T-cell (primary cell): ENCODE results near the gene NELFB. TPM values are rescaled to one million over a fixed set of nuclear protein-coding genes. Genes with fewer than 3 reads are reported as not detected.

Experiments
- ATAC-seq, 4 experiments: fragments of 200-7000 bp in 3 of 4; fragments of 150-1000 bp in 1 of 4; cut with Tn5 transposase; replicated peaks in 1 of 4; 1 replicate in 3 of 4; 2 replicates in 1 of 4; pipeline ENCODE4 v1.10.0; 2021; ENCODE audit warnings: moderate library complexity in 3 of 4, mild to moderate bottlenecking in 2 of 4, moderate number of reproducible peaks in 1 of 4
- CTCF ChIA-PET, 2 donors: fragments of 300-600 bp; sonication (Branson Sonifier 250); formaldehyde crosslinking; loops; one replicate each; lab custom pipeline; 2022; ENCODE audit warnings: antibody characterized with exemption in 2 of 2; lab: Charles Lee
- POLR2A ChIA-PET, 2 donors: fragments of 300-600 bp; sonication (Branson Sonifier 250); formaldehyde crosslinking; loops; one replicate each; lab custom pipeline; 2022; ENCODE audit warnings: antibody characterized with exemption in 2 of 2; lab: Charles Lee
- DNase-seq, 35 experiments: peaks; one replicate each; pipeline versions ENCODE4 v3.0.0 to v3.0.0-alpha.2; 2013 to 2023
- H3K27ac ChIP-seq: one replicate; pipeline ENCODE4 v1.5.1; 2013; ENCODE audit warnings: low read length
- H3K27me3 ChIP-seq, 2 experiments: replicated peaks in 1 of 2; 1 replicate in 1 of 2; 2 replicates in 1 of 2; pipeline versions ENCODE4 v1.6.1 to v1.7.0; 2013; ENCODE audit warnings: low read length in 1 of 2, mixed read lengths in 1 of 2; ENCODE audit not compliant: control insufficient read depth in 2 of 2, insufficient read depth in 2 of 2; ENCODE audit errors: extremely low read depth in 1 of 2
- H3K36me3 ChIP-seq, 2 donors: 1 replicate in 1 of 2; 2 replicates in 1 of 2; pipeline versions ENCODE4 v1.6.1 to v1.7.0; 2013; ENCODE audit warnings: low read length in 1 of 2; ENCODE audit not compliant: control insufficient read depth in 2 of 2, insufficient read depth in 1 of 2; ENCODE audit errors: extremely low read depth in 1 of 2
- H3K4me1 ChIP-seq, 2 experiments: 1 replicate in 1 of 2; 2 replicates in 1 of 2; pipeline versions ENCODE4 v1.6.1 to v1.7.0; 2013; ENCODE audit warnings: low read length in 2 of 2, mixed read lengths in 1 of 2; ENCODE audit not compliant: insufficient read depth in 2 of 2, control insufficient read depth in 1 of 2; ENCODE audit errors: extremely low read depth in 1 of 2
- H3K4me3 ChIP-seq, 2 donors: 1 replicate in 1 of 2; 2 replicates in 1 of 2; pipeline versions ENCODE4 v1.5.1 to v1.7.0; 2013; ENCODE audit warnings: mild to moderate bottlenecking in 2 of 2, low read length in 1 of 2, moderate library complexity in 1 of 2; ENCODE audit not compliant: control insufficient read depth in 1 of 2; ENCODE audit errors: extremely low read depth in 1 of 2
- H3K9me3 ChIP-seq: 2 replicates; pipeline ENCODE4 v1.7.0; 2013
- H3K27ac Mint-ChIP-seq, 2 donors: one replicate each; pipeline ENCODE4 v1.8.0; 2020 to 2021; ENCODE audit warnings: mild to moderate bottlenecking in 2 of 2, mixed read lengths in 2 of 2
- H3K27me3 Mint-ChIP-seq, 2 donors: one replicate each; pipeline ENCODE4 v1.8.0; 2021 to 2022; ENCODE audit warnings: mixed read lengths in 2 of 2
- H3K36me3 Mint-ChIP-seq: one replicate; pipeline ENCODE4 v1.8.0; 2021; ENCODE audit warnings: mixed read lengths
- H3K4me1 Mint-ChIP-seq, 3 donors: one replicate each; pipeline ENCODE4 v1.8.0; 2020 to 2022; ENCODE audit warnings: mixed read lengths in 3 of 3, mild to moderate bottlenecking in 1 of 3
- H3K4me3 Mint-ChIP-seq, 3 donors: one replicate each; pipeline ENCODE4 v1.8.0; 2020 to 2022; ENCODE audit warnings: mild to moderate bottlenecking in 3 of 3, mixed read lengths in 3 of 3, moderate library complexity in 3 of 3
- H3K9me3 Mint-ChIP-seq, 3 donors: one replicate each; pipeline ENCODE4 v1.8.0; 2020 to 2022; ENCODE audit warnings: mixed read lengths in 3 of 3
- WGBS: methylation state at CpG from one replicate; pipeline ENCODE4 v1.1.5; 2013; ENCODE audit warnings: missing lambda C conversion rate; ENCODE audit not compliant: insufficient coverage; 5-methylcytosine and 5-hydroxymethylcytosine counted together
- total RNA-seq, 35 experiments: library from RNA in 6 of 35; stranded (reverse) in 6 of 35; fragments of 120-200 nt in 1 of 35; gene quantifications; one replicate each; pipeline versions ENCODE4 v1.2.1 to v1.2.4 and lab custom pipeline; 2013 to 2026

The NELFB gene
- total RNA-seq, 5 donors from 2014 or later (not counting 1 experiment from before 2014, with no cell fraction given), result 36.1 to 62.2 (median 58.8) TPM

GRCh38 chr9:137266162-137266527 lies 11.0 kb downstream of the NELFB start:
- no peak overlapping the region for H3K4me3 Mint-ChIP-seq
- H3K27me3 Mint-ChIP-seq, result no peaks in the 10 kb centered on the region
- no peak overlapping the region for H3K4me3 ChIP-seq
- no peaks in the 10 kb centered on the region for H3K27me3 ChIP-seq
- H3K27ac ChIP-seq, result no peak overlapping the region
- no peaks in the 10 kb centered on the region for H3K9me3 Mint-ChIP-seq
- peaks cover 25% of the 10 kb centered on the region for H3K36me3 Mint-ChIP-seq
- ChIA-PET POLR2A (no interaction called here), CTCF (no interaction called here)
- H3K9me3 ChIP-seq, result no peaks in the 10 kb centered on the region
- no peak for DNase-seq
- ATAC-seq, result no peak
- H3K4me1 Mint-ChIP-seq, result peaks cover 11 to 18% (median 16%) of the 10 kb centered on the region in 3 donors
- H3K36me3 ChIP-seq, result peaks cover 18 to 46% of the 10 kb centered on the region in 2 donors
- peaks cover 4 to 11% of the 10 kb centered on the region in 2 experiments for H3K4me1 ChIP-seq
- H3K27ac Mint-ChIP-seq, result no peak overlapping the region
- WGBS, result 99% methylated on average over 14 of the region's 15 CpGs

- Histone ChIP-seq H3K27me3 (no peaks in the 10 kb centered on the region), H3K36me3 (peaks cover 18 to 46% of the 10 kb centered on the region in 2 donors), H3K4me3 (no peak overlapping the region), H3K27ac (no peak overlapping the region), H3K4me1 (peaks cover 7 to 18% of the 10 kb centered on the region in 2 experiments), H3K9me3 (no peaks in the 10 kb centered on the region)
- Mint-ChIP-seq H3K4me1 (peaks cover 17 to 24% (median 19%) of the 10 kb centered on the region in 3 donors), H3K27ac (no peak overlapping the region), H3K27me3 (no peaks in the 10 kb centered on the region), H3K4me3 (no peak overlapping the region), H3K9me3 (no peaks in the 10 kb centered on the region), H3K36me3 (peaks cover 21% of the 10 kb centered on the region)
- no peak for ATAC-seq
- ChIA-PET POLR2A (interaction anchor here in 1 of 2 donors (0.6 to 0.7 kb wide), 2 partner anchors 162 to 488 kb away, joined by 5 to 6 read pairs; no protein-coding TSS in a partner anchor), CTCF (no interaction called here)
- WGBS, result 96% methylated on average over 15 of the region's 34 CpGs
- no peak for DNase-seq
Observed at GRCh38 chr9:137266585-137267453, 11.7 kb downstream of the NELFB start.

- Histone ChIP-seq H3K27me3 (no peaks in the 10 kb centered on the region), H3K4me1 (peaks cover 11 to 26% of the 10 kb centered on the region in 2 experiments), H3K9me3 (no peaks in the 10 kb centered on the region), H3K4me3 (no peak overlapping the region), H3K36me3 (peaks cover 27 to 57% of the 10 kb centered on the region in 2 donors), H3K27ac (no peak overlapping the region)
- H3K27me3 Mint-ChIP-seq, result no peaks in the 10 kb centered on the region
- WGBS, result 100% methylated on average over 1 of the region's 6 CpGs
- peaks cover 20% of the 10 kb centered on the region for H3K36me3 Mint-ChIP-seq
- peaks cover 19 to 24% (median 19%) of the 10 kb centered on the region in 3 donors for H3K4me1 Mint-ChIP-seq
- no peak overlapping the region for H3K4me3 Mint-ChIP-seq
- H3K27ac Mint-ChIP-seq, result no peak overlapping the region
- no peaks in the 10 kb centered on the region for H3K9me3 Mint-ChIP-seq
- ATAC-seq (no peak), DNase-seq (no peak)
- CTCF ChIA-PET, result no interaction called here
- POLR2A ChIA-PET, result no interaction called here
Observed at GRCh38 chr9:137267933-137268355, 12.8 kb downstream of the NELFB start.

GRCh38 chr9:137268538-137269201 lies 13.5 kb downstream of the NELFB start:
- no peak for ATAC-seq
- H3K27ac ChIP-seq, result no peak overlapping the region
- Mint-ChIP-seq H3K36me3 (peaks cover 24% of the 10 kb centered on the region), H3K4me3 (no peak overlapping the region), H3K9me3 (no peaks in the 10 kb centered on the region), H3K27ac (no peak overlapping the region), H3K4me1 (peaks cover 19 to 24% (median 19%) of the 10 kb centered on the region in 3 donors), H3K27me3 (no peaks in the 10 kb centered on the region)
- peaks cover 0 to 3% of the 10 kb centered on the region in 2 experiments for H3K27me3 ChIP-seq
- peaks cover 27 to 63% of the 10 kb centered on the region in 2 donors for H3K36me3 ChIP-seq
- peaks cover 11 to 26% of the 10 kb centered on the region in 2 experiments for H3K4me1 ChIP-seq
- ChIA-PET CTCF (no interaction called here), POLR2A (no interaction called here)
- DNase-seq, result no peak
- no peak overlapping the region for H3K4me3 ChIP-seq
- WGBS, result 86% methylated on average over 9 of the region's 19 CpGs
- no peaks in the 10 kb centered on the region for H3K9me3 ChIP-seq

GRCh38 chr9:137269231-137269772 lies 14.2 kb downstream of the NELFB start:
- Mint-ChIP-seq H3K4me1 (peaks cover 19 to 24% (median 19%) of the 10 kb centered on the region in 3 donors), H3K27ac (no peak overlapping the region), H3K36me3 (peaks cover 21% of the 10 kb centered on the region), H3K4me3 (no peak overlapping the region), H3K27me3 (no peaks in the 10 kb centered on the region), H3K9me3 (no peaks in the 10 kb centered on the region)
- Histone ChIP-seq H3K4me3 (no peak overlapping the region), H3K27ac (no peak overlapping the region), H3K27me3 (peaks cover 0 to 3% of the 10 kb centered on the region in 2 experiments), H3K36me3 (peaks cover 29 to 57% of the 10 kb centered on the region in 2 donors), H3K4me1 (peaks cover 11 to 26% of the 10 kb centered on the region in 2 experiments), H3K9me3 (no peaks in the 10 kb centered on the region)
- no peak for DNase-seq
- POLR2A ChIA-PET, result no interaction called here
- 89% methylated on average over 17 of the region's 17 CpGs for WGBS
- no peak for ATAC-seq
- CTCF ChIA-PET, result no interaction called here
